Tibial nerve (tissue), 4 donors: ENCODE measurements around the gene TNFSF18. TPM values are rescaled to one million over a fixed set of nuclear protein-coding genes. Genes with fewer than 3 reads are reported as not detected.

Experiments
- DNase-seq, 2 donors: peaks; one replicate each; pipeline ENCODE4 v3.0.0-alpha.2; 2019; ENCODE audit warnings: low spot score in 2 of 2
- H3K27ac ChIP-seq, 4 donors: fragments of 200-600 bp; sonication (generic) in 3 of 4; one replicate each; pipeline ENCODE4 v1.5.1; 2017 to 2019; ENCODE audit warnings: mild to moderate bottlenecking in 1 of 4
- H3K27me3 ChIP-seq, 2 donors: fragments of 200-600 bp; sonication (generic) in 1 of 2; one replicate each; pipeline versions ENCODE4 v1.5.1 to v1.6.0; 2017 to 2019
- H3K36me3 ChIP-seq, 3 donors: fragments of 200-600 bp; sonication (generic); one replicate each; pipeline ENCODE4 v1.5.1; 2018 to 2019
- H3K4me1 ChIP-seq, 4 donors: fragments of 200-600 bp; sonication (generic) in 3 of 4; one replicate each; pipeline ENCODE4 v1.5.1; 2017 to 2019
- H3K4me3 ChIP-seq, 4 donors: fragments of 200-600 bp; sonication (generic) in 3 of 4; one replicate each; pipeline ENCODE4 v1.5.1; 2017 to 2019; ENCODE audit warnings: mild to moderate bottlenecking in 1 of 4, moderate library complexity in 1 of 4
- H3K9me3 ChIP-seq, 4 donors: fragments of 200-600 bp; sonication (generic) in 3 of 4; one replicate each; pipeline ENCODE4 v1.5.1; 2017 to 2019
- EP300 ChIP-seq, 2 donors: sonication (generic); formaldehyde crosslinking; IDR thresholded peaks; one replicate each; pipeline ENCODE4 v1.6.1; 2017; ENCODE audit warnings: antibody characterized with exemption in 2 of 2, mild to moderate bottlenecking in 1 of 2
- POLR2A ChIP-seq, 2 donors: fragments of 450-650 bp; IDR thresholded peaks; one replicate each; pipeline ENCODE4 v1.6.1; 2017; ENCODE audit warnings: antibody characterized with exemption in 2 of 2, mild to moderate bottlenecking in 2 of 2, moderate library complexity in 2 of 2
- WGBS, 2 donors: methylation state at CpG; one replicate each; pipeline ENCODE4 v1.1.5; 2018; 5-methylcytosine and 5-hydroxymethylcytosine counted together
- total RNA-seq, 4 donors: library from RNA; depleted of rRNA; stranded (reverse); fragments of >200 nt; gene quantifications; one replicate each; pipeline ENCODE4 v1.1.0, GENCODE V29; 2016
- TF ChIP-seq, protein P1 (sequence below), 5 experiments: fragments of 200-600 bp in 3 of 5; fragments of 450-650 bp in 2 of 5; sonication (generic) in 3 of 5; IDR thresholded peaks; one replicate each; pipeline ENCODE4 v1.5.1; 2016 to 2019; ENCODE audit warnings: antibody characterized with exemption in 5 of 5, mild to moderate bottlenecking in 3 of 5, moderate library complexity in 2 of 5

The TNFSF18 gene
- total RNA-seq, 4 donors from 2014 or later: not detected

DNA sequence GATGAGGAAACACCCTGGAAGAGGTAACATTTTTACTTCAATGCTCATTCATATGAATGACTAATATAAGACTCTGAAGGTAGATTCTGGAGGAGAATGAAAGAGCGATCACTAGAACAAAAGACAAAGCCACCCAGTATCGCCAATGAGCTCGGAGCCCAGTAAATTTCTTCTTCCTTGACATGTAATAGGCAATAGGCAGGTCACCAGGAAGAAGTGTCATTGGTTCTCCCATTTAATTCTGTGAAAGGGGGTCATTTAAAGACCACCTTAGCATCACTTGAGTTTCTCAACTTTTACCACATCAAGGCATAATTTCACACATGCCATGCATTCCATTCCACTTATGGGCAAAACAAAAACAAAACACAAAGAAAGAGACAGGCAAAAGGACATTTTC is 7.9 kb downstream of the TNFSF18 start:
- H3K4me1 ChIP-seq: no peaks in the 10 kb centered on the region
- TF ChIP-seq POLR2A (IDR thresholded peaks at IDR 0.05) (no peak), EP300 (IDR thresholded peaks at IDR 0.05) (no peak)
- TF ChIP-seq, protein P1, sequence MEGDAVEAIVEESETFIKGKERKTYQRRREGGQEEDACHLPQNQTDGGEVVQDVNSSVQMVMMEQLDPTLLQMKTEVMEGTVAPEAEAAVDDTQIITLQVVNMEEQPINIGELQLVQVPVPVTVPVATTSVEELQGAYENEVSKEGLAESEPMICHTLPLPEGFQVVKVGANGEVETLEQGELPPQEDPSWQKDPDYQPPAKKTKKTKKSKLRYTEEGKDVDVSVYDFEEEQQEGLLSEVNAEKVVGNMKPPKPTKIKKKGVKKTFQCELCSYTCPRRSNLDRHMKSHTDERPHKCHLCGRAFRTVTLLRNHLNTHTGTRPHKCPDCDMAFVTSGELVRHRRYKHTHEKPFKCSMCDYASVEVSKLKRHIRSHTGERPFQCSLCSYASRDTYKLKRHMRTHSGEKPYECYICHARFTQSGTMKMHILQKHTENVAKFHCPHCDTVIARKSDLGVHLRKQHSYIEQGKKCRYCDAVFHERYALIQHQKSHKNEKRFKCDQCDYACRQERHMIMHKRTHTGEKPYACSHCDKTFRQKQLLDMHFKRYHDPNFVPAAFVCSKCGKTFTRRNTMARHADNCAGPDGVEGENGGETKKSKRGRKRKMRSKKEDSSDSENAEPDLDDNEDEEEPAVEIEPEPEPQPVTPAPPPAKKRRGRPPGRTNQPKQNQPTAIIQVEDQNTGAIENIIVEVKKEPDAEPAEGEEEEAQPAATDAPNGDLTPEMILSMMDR (IDR thresholded peaks at IDR 0.05): no peak

GRCh38 chr1:173039626-173040025 is 11.1 kb downstream of the TNFSF18 start:
- Histone ChIP-seq H3K9me3 (no peaks in the 10 kb centered on the region), H3K4me3 (no peak overlapping the region), H3K4me1 (no peaks in the 10 kb centered on the region), H3K27ac (no peak overlapping the region), H3K36me3 (no peaks in the 10 kb centered on the region), H3K27me3 (no peaks in the 10 kb centered on the region)
- no peak for TF ChIP-seq EP300 (IDR thresholded peaks at IDR 0.05)
- no peak for DNase-seq

More for the DNA sequence above, 7.9 kb downstream of the TNFSF18 start:
- no peaks in the 10 kb centered on the region for H3K9me3 ChIP-seq
- H3K27ac ChIP-seq: no peak overlapping the region
- DNase-seq: no peak
- no peaks in the 10 kb centered on the region for H3K36me3 ChIP-seq
- 67 to 81% methylated on average over 3 of the region's 3 CpGs for WGBS, 2 donors
- no peaks in the 10 kb centered on the region for H3K27me3 ChIP-seq
- no peak overlapping the region for H3K4me3 ChIP-seq

DNA sequence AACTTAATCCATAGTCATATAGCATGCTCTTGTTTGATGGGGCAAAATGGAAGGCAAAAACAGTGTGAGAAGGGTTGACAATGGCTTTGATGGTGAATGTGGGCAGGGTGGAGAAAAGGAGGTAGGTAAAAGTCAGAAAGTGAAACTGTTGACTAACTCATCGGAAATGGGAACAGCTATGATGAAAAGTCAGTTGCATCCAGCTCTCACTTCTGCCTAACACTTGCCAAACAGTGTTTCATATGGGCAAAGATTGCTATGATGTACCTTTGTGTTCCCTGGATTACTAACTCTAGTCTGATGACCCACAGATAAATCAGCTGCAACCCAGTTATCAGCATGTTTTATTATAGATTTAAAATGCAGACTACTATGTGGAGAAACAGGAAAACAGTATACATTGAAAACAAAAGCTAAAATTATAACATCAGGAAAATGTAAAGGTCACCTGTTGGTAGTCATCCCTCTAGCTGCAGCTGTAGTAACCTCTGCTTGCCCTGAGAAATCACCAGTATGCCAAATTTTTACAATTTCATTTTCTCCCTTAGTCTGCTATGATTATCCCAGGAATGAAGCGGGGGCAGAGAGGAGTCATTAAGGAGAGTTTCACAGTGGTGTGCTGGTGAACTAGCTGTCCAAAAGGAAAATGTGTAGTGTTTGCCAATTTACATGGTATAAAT is 11.7 kb downstream of the TNFSF18 start:
- H3K4me3 ChIP-seq: no peak overlapping the region
- H3K36me3 ChIP-seq: no peaks in the 10 kb centered on the region
- no peak overlapping the region for H3K27ac ChIP-seq
- TF ChIP-seq, protein P1 (IDR thresholded peaks at IDR 0.05): no peak
- TF ChIP-seq EP300 (IDR thresholded peaks at IDR 0.05): no peak
- TF ChIP-seq POLR2A (IDR thresholded peaks at IDR 0.05): no peak
- DNase-seq: no peak
- WGBS, 2 donors: 86 to 95% methylated on average over 2 of the region's 2 CpGs
- no peaks in the 10 kb centered on the region for H3K9me3 ChIP-seq
- no peaks in the 10 kb centered on the region for H3K27me3 ChIP-seq
- no peaks in the 10 kb centered on the region for H3K4me1 ChIP-seq

DNA sequence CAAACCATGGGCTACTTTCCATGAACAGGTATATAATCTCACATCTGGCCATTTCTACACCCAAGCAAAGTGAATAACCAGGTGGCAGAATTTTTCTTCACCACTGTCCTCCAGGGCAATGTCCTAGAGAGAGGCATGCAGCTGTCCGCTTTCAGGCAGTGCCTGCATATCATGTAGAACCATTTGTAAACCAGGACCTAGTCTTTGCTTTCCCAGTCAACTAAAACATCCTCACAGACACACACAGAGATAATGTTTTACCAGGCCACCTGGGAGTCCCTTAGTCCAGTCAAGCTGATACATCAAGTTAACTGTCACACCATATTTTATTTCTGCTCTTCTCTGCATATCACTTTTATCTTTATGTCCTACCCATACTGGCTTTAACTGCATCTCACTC is 26.2 kb downstream of the TNFSF18 start:
- Histone ChIP-seq H3K36me3 (no peaks in the 10 kb centered on the region), H3K27ac (no peak overlapping the region), H3K4me1 (no peaks in the 10 kb centered on the region), H3K4me3 (no peak overlapping the region), H3K27me3 (no peaks in the 10 kb centered on the region), H3K9me3 (no peaks in the 10 kb centered on the region)
- no peak for DNase-seq
- 74 to 100% methylated on average over 1 of the region's 1 CpG for WGBS, 2 donors
- TF ChIP-seq, protein P1 (IDR thresholded peaks at IDR 0.05): no peak
- TF ChIP-seq EP300 (IDR thresholded peaks at IDR 0.05): no peak
- TF ChIP-seq POLR2A (IDR thresholded peaks at IDR 0.05): no peak

DNA sequence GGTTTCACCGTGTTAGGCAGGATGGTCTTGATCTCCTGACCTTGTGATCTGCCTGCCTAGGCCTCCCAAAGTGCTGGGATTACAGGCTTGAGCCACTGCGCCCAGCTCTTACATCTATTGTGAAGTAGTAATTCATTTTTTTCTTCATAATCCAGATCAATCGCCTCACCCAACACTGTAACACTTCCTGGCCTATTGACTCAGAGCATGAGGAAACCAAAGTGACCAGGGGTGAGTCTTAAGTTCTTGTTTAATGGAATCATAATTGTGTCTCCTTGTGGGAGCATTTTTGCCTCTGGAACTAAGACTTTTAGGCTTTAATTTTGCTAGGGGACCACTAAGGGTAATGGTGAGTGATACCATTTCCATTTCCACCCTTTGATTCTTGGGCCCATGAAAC is 27.4 kb downstream of the TNFSF18 start:
- Histone ChIP-seq H3K4me1 (no peaks in the 10 kb centered on the region), H3K4me3 (no peak overlapping the region), H3K9me3 (no peaks in the 10 kb centered on the region), H3K36me3 (no peaks in the 10 kb centered on the region), H3K27me3 (no peaks in the 10 kb centered on the region), H3K27ac (no peak overlapping the region)
- DNase-seq: no peak
- 94 to 95% methylated on average over 3 of the region's 3 CpGs for WGBS, 2 donors
- TF ChIP-seq POLR2A (IDR thresholded peaks at IDR 0.05) (no peak), EP300 (IDR thresholded peaks at IDR 0.05) (no peak)
- TF ChIP-seq, protein P1 (IDR thresholded peaks at IDR 0.05): no peak
